IMR-90 (cell line): ENCODE measurements around the gene NBPF3.
"Not testable (repeated sequence)": the region's sequence is repeated elsewhere in the genome, so short reads cannot be mapped to it uniquely, and the experiment has no call there.

ENCODE experiments used
- CTCF ChIP-seq: conservative IDR thresholded peaks from 2 replicates; pipeline ENCODE4 v1.5.1; 2012; ENCODE audit warnings: mild to moderate bottlenecking, low read depth, low read length, improper control_type of control experiment
- ELK1 ChIP-seq: fragments of 150-350 bp; IDR thresholded peaks from 2 replicates; pipeline ENCODE4 v1.6.1; 2016; ENCODE audit warnings: low read depth, mild to moderate bottlenecking, low read length, moderate library complexity, borderline replicate concordance
- MAZ ChIP-seq: IDR thresholded peaks from 2 replicates; pipeline ENCODE4 v1.6.1; 2012; ENCODE audit warnings: low read depth, mild to moderate bottlenecking, low read length, improper control_type of control experiment, moderate library complexity, borderline replicate concordance
- MXI1 ChIP-seq: IDR thresholded peaks from 2 replicates; pipeline ENCODE4 v1.6.1; 2012; ENCODE audit warnings: low read depth, mild to moderate bottlenecking, low read length, moderate library complexity, borderline replicate concordance
- RAD21 ChIP-seq: IDR thresholded peaks from 2 replicates; pipeline ENCODE4 v1.6.1; 2012; ENCODE audit warnings: low read length, improper control_type of control experiment
- RCOR1 ChIP-seq: IDR thresholded peaks from 2 replicates; pipeline ENCODE4 v1.6.1; 2012; ENCODE audit warnings: mild to moderate bottlenecking, low read length, improper control_type of control experiment; ENCODE audit not compliant: insufficient replicate concordance

- not testable (repeated sequence) for TF ChIP-seq MAZ, RCOR1, ELK1, CTCF, RAD21, MXI1
These were observed 43.9 kb downstream of the NBPF3 start for GRCh38 chr1:21483881-21484280.
